ENCODE results near the gene THG1L. TPM values are rescaled to one million over a fixed set of nuclear protein-coding genes. Genes with fewer than 3 reads are reported as not detected.

Gene THG1L
- total and polyA plus RNA-seq, 2 of the 4 experiments (the other 2 are of a cell fraction): 15.2 to 20.4 TPM

- Histone ChIP-seq H2AK5ac (ENCODE audit: low read depth, low read length) (no peak overlapping the region), H3K9me1 (ENCODE audit: insufficient read depth, low read length) (no peaks in the 10 kb centered on the region), H2BK5ac (ENCODE audit: low read depth, low read length, poor library complexity, severe bottlenecking) (no peak overlapping the region), H3K36me3 (ENCODE audit: control insufficient read depth, insufficient read depth, low read length) (peaks cover 3% of the 10 kb centered on the region), H4K91ac (ENCODE audit: insufficient read depth, low read depth, low read length) (no peak overlapping the region), H2BK120ac (ENCODE audit: low read depth, low read length) (no peak overlapping the region), H2AFZ (replicated peaks; ENCODE audit: low read length, poor library complexity) (no peak overlapping the region), H2BK15ac (ENCODE audit: low read depth, low read length) (no peak overlapping the region), H3K4ac (ENCODE audit: low read depth, low read length) (no peak overlapping the region), H2BK20ac (ENCODE audit: low read depth, low read length) (no peak overlapping the region), H3K4me2 (ENCODE audit: low read depth, low read length) (no peak overlapping the region), H3K27me3 (ENCODE audit: control insufficient read depth, insufficient read depth, low read length) (no peaks in the 10 kb centered on the region), H3K23ac (ENCODE audit: low read depth, low read length) (no peak overlapping the region), H3K56ac (ENCODE audit: extremely low read depth, insufficient read depth, low read length) (no peak overlapping the region), H3K79me1 (ENCODE audit: low read depth in 1 of 2, low read length in 2 of 2) (peaks cover 5 to 12% of the 10 kb centered on the region in 2 experiments; a peak in 3 of 4 replicates), H3K4me1 (ENCODE audit: control insufficient read depth, insufficient read depth, low read length) (no peaks in the 10 kb centered on the region), H4K20me1 (ENCODE audit: insufficient read depth, low read length) (no peaks in the 10 kb centered on the region), H3K9me3 (ENCODE audit: control insufficient read depth, insufficient read depth, low read length) (no peaks in the 10 kb centered on the region), H3K18ac (ENCODE audit: low read depth, low read length) (no peak overlapping the region), H3K14ac (replicated peaks; ENCODE audit: low read depth, low read length) (no peak overlapping the region), H4K5ac (ENCODE audit: low read depth, low read length) (no peak overlapping the region), H3K4me3 (ENCODE audit: insufficient read depth, low read depth, low read length) (no peak overlapping the region), H3K9ac (ENCODE audit: low read depth, low read length) (no peak overlapping the region), H4K8ac (ENCODE audit: low read depth in 2 of 2, low read length in 2 of 2) (no peak overlapping the region), H2AK9ac (replicated peaks; ENCODE audit: low read depth, low read length, poor library complexity) (no peak overlapping the region), H3K27ac (ENCODE audit: insufficient read depth, low read length) (no peak overlapping the region)
- no peak for ATAC-seq (ENCODE audit: low read depth)
- BruUV-seq (replicated peaks): no TSS peak
- no peak for DNase-seq
- intact Hi-C loops (cut with micrococcal nuclease) (loop anchor here (5.0 kb wide), 1 partner anchor 213 kb away; no protein-coding TSS in a partner anchor), in situ Hi-C loops (cut with MboI; ENCODE audit: low sequenced_read_pairs) (loop anchor here (10.0 kb wide), 1 partner anchor 405 kb away; no protein-coding TSS in a partner anchor), dilution Hi-C loops (cut with HindIII; ENCODE audit: low sequenced_read_pairs, unreplicated experiment) (no loop called here)
- ChIA-PET POLR2A (ENCODE audit: unreplicated experiment) (no interaction called here), CTCF (interaction anchor here (1.4 kb wide), 1 partner anchor 11 kb away, joined by 4 read pairs; no protein-coding TSS in a partner anchor)
- TF ChIP-seq NFE2L2 (IDR thresholded peaks at IDR 0.05; ENCODE audit: low read depth, low read length) (no peak), FOS (IDR thresholded peaks at IDR 0.05; ENCODE audit: low read depth, low read length) (no peak), RFX5 (IDR thresholded peaks at IDR 0.05; ENCODE audit: low read depth, low read length) (no peak), MAFK (IDR thresholded peaks at IDR 0.05; ENCODE audit: low read depth, low read length) (no peak), MXI1 (IDR thresholded peaks at IDR 0.05; ENCODE audit: borderline replicate concordance, low read depth, low read length) (no peak), CTCF (conservative IDR thresholded peaks at IDR 0.05; ENCODE audit: low read depth, low read length) (no peak), CHD1 (IDR thresholded peaks at IDR 0.05; ENCODE audit: low read depth, low read length) (no peak), BHLHE40 (IDR thresholded peaks at IDR 0.05; ENCODE audit: low read depth, low read length) (no peak), RCOR1 (IDR thresholded peaks at IDR 0.05; ENCODE audit: insufficient replicate concordance, low read length) (no peak), SMC3 (IDR thresholded peaks at IDR 0.05; ENCODE audit: low read depth, low read length) (no peak), POLR2A (IDR thresholded peaks at IDR 0.05; ENCODE audit: low read depth, low read length) (no peak), CEBPB (IDR thresholded peaks at IDR 0.05; ENCODE audit: low read depth, low read length) (no peak), MAZ (IDR thresholded peaks at IDR 0.05; ENCODE audit: borderline replicate concordance, low read depth, low read length) (no peak), ELK1 (IDR thresholded peaks at IDR 0.05; ENCODE audit: borderline replicate concordance, low read depth, low read length) (no peak), RAD21 (IDR thresholded peaks at IDR 0.05; ENCODE audit: low read length) (no peak), USF2 (IDR thresholded peaks at IDR 0.05; ENCODE audit: low read depth, low read length) (no peak)
Observed at GRCh38 chr5:157729858-157730257, 1.4 kb upstream of the THG1L start.

All from IMR-90 (cell line).